Measurements from ENCODE around the gene SMURF1.

Gene SMURF1

DNA sequence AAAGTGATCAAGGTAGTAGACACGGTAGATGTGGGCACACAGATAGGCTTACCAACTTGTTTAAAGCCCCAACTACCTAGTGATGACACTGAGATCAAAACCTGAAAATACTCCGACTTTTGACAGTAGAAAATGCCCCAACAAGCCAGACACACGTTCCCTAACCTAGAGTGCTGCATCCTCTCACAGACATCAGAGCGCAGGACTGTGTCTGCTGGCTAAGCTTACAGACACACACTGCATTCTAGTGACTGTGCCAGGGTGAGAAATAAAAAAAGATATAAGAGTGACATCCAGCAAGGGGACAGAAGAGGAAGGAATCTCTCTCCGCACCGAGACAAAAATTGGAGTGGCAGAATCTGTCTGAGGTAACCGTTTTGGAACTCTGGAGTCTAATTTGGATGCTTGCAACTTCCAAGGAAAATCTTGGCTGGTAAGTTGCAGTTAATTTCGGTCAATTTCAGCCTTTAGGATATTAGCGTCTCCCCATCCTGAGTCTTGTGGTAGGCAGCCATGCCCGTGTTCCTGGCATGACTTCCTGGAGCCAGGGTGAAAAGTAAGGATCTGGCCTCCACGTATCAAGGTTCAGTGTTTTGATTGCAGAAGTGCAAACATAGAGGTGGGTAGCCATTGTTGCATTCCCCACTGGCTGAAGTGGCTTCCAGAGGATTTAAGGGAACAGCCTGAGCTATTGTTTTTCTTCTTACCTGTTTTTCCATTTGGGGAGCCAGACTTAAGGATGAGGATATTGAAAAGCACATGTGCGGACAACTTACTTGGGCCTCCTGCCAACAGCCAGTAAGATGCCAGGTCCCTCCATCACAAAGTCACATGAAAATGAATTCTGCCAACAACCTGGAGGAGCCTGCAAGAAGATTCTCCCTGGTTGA, 124.1 kb downstream of the SMURF1 start:
- no peaks in the 10 kb centered on the region for H3K79me2 ChIP-seq (ENCODE audit: insufficient read depth, low read length)
- no peak overlapping the region for H3K9ac ChIP-seq (ENCODE audit: low read length)
- H3K4me1 ChIP-seq (ENCODE audit: insufficient read depth, low read length, severe bottlenecking): no peaks in the 10 kb centered on the region
- no peaks in the 10 kb centered on the region for H3K27me3 ChIP-seq (ENCODE audit: insufficient read depth, low read length)
- TF ChIP-seq, protein P1, sequence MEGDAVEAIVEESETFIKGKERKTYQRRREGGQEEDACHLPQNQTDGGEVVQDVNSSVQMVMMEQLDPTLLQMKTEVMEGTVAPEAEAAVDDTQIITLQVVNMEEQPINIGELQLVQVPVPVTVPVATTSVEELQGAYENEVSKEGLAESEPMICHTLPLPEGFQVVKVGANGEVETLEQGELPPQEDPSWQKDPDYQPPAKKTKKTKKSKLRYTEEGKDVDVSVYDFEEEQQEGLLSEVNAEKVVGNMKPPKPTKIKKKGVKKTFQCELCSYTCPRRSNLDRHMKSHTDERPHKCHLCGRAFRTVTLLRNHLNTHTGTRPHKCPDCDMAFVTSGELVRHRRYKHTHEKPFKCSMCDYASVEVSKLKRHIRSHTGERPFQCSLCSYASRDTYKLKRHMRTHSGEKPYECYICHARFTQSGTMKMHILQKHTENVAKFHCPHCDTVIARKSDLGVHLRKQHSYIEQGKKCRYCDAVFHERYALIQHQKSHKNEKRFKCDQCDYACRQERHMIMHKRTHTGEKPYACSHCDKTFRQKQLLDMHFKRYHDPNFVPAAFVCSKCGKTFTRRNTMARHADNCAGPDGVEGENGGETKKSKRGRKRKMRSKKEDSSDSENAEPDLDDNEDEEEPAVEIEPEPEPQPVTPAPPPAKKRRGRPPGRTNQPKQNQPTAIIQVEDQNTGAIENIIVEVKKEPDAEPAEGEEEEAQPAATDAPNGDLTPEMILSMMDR (IDR thresholded peaks at IDR 0.05; ENCODE audit: low read length): no peak
- TF ChIP-seq EZH2 (IDR thresholded peaks at IDR 0.05; ENCODE audit: borderline replicate concordance, low read length): no peak
- H3K36me3 ChIP-seq (ENCODE audit: insufficient read depth, low read length): peaks cover 56% of the 10 kb centered on the region
- H2AFZ ChIP-seq (ENCODE audit: low read length): no peak overlapping the region
- H3F3A ChIP-seq (ENCODE audit: insufficient read depth, low read length): 0 out of 2 replicates have a peak, but pooled peaks cover 2% of the 10 kb centered on the region
- H3K27ac ChIP-seq (ENCODE audit: low read depth, low read length, poor library complexity, severe bottlenecking): no peak overlapping the region
- no peaks in the 10 kb centered on the region for H3K9me2 ChIP-seq (ENCODE audit: low read depth, low read length)
- H3K4me3 ChIP-seq (ENCODE audit: low read depth, low read length, poor library complexity, severe bottlenecking): no peak overlapping the region
- H3K4me2 ChIP-seq (ENCODE audit: low read length): no peak overlapping the region
- no peaks in the 10 kb centered on the region for H3K9me3 ChIP-seq (ENCODE audit: low read length)
- H4K20me1 ChIP-seq (ENCODE audit: insufficient read depth, low read length): no peaks in the 10 kb centered on the region

DNA sequence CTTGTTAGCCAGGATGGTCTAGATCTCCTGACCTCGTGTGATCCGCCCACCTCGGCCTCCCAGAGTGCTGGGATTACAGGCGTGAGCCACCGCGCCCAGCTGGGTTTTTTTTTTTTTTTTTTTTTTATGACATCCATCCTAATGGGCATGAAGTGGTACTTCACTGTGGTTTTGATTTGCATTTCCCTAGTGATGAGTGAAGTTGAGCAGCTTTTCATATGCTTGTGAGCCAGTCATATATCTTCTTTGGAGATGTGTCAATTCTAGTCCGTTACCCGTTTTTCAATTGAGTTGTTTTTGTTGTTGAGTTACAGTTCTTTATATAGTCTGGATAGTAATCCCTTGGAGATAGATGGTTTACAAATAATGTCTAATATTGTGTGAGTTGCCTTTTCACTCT, 127.7 kb downstream of the SMURF1 start:
- no peak overlapping the region for H3K27ac ChIP-seq (ENCODE audit: low read depth, low read length, poor library complexity, severe bottlenecking)
- H3K4me1 ChIP-seq (ENCODE audit: insufficient read depth, low read length, severe bottlenecking): no peaks in the 10 kb centered on the region
- no peak overlapping the region for H2AFZ ChIP-seq (ENCODE audit: low read length)
- H4K20me1 ChIP-seq (ENCODE audit: insufficient read depth, low read length): no peaks in the 10 kb centered on the region
- H3K79me2 ChIP-seq (ENCODE audit: insufficient read depth, low read length): no peaks in the 10 kb centered on the region
- H3K27me3 ChIP-seq (ENCODE audit: insufficient read depth, low read length): no peaks in the 10 kb centered on the region
- no peak overlapping the region for H3K4me2 ChIP-seq (ENCODE audit: low read length)
- no peak overlapping the region for H3K9ac ChIP-seq (ENCODE audit: low read length)
- H3F3A ChIP-seq (ENCODE audit: insufficient read depth, low read length): 0 out of 2 replicates have a peak, but pooled peaks cover 2% of the 10 kb centered on the region
- TF ChIP-seq, protein P1 (IDR thresholded peaks at IDR 0.05; ENCODE audit: low read length): no peak
- no peak for TF ChIP-seq EZH2 (IDR thresholded peaks at IDR 0.05; ENCODE audit: borderline replicate concordance, low read length)
- H3K9me3 ChIP-seq (ENCODE audit: low read length): no peaks in the 10 kb centered on the region
- H3K36me3 ChIP-seq (ENCODE audit: insufficient read depth, low read length): peaks cover 87% of the 10 kb centered on the region
- H3K9me2 ChIP-seq (ENCODE audit: low read depth, low read length): no peaks in the 10 kb centered on the region
- H3K4me3 ChIP-seq (ENCODE audit: low read depth, low read length, poor library complexity, severe bottlenecking): no peak overlapping the region

DNA sequence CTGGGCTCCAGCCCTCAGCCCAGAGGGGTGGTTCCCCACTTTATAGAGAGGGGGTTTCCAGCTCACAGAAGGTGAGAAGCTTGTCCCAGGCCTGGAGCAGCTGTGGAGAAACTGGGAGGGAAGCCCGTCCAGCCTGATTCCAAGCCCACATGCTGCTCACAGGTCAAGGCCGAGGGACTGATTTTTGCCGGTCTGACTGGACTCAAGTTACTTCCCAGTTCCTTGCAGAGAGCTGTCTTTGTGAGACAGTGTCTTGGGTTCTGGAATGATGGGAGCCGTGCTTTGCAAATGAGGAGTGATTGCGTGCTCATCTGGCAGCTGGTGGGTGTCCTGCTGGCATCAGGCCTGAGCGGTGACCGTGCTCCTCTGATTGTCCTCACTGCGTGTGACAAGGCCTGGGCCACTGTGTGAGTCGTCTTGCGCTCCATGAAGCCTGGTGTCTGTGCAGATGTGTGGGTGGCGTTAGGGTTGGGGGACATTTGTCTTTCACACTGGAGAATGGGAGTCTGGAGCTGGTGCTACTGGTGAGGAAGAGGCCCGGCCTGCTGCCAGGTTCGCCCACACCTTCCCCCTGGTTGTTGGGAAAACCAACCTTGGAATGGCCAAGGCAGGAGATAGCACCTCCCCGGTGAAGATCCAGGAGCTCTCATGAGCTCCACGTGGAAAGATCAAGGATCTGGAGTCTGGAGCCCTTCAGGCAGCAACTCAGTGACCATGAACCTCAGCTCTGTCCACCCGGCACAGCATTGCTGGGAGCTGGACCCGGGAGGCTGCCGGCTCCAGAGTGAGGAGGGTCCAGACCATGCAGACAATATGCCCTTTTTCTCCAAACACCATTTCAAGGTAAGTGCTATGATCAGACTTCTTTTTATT, 129.6 kb downstream of the SMURF1 start:
- Histone ChIP-seq H4K20me1 (ENCODE audit: insufficient read depth, low read length) (no peaks in the 10 kb centered on the region), H3K36me3 (ENCODE audit: insufficient read depth, low read length) (peaks cover 90% of the 10 kb centered on the region), H3K4me1 (ENCODE audit: insufficient read depth, low read length, severe bottlenecking) (no peaks in the 10 kb centered on the region), H3K79me2 (ENCODE audit: insufficient read depth, low read length) (no peaks in the 10 kb centered on the region), H3K4me2 (ENCODE audit: low read length) (no peak overlapping the region), H3K4me3 (ENCODE audit: low read depth, low read length, poor library complexity, severe bottlenecking) (no peak overlapping the region), H3F3A (ENCODE audit: insufficient read depth, low read length) (no peaks in the 10 kb centered on the region), H3K27ac (ENCODE audit: low read depth, low read length, poor library complexity, severe bottlenecking) (no peak overlapping the region), H3K9me3 (ENCODE audit: low read length) (no peaks in the 10 kb centered on the region), H2AFZ (ENCODE audit: low read length) (no peak overlapping the region), H3K27me3 (ENCODE audit: insufficient read depth, low read length) (no peaks in the 10 kb centered on the region), H3K9me2 (ENCODE audit: low read depth, low read length) (no peaks in the 10 kb centered on the region), H3K9ac (ENCODE audit: low read length) (no peak overlapping the region)
- no peak for TF ChIP-seq EZH2 (IDR thresholded peaks at IDR 0.05; ENCODE audit: borderline replicate concordance, low read length)
- TF ChIP-seq, protein P1 (IDR thresholded peaks at IDR 0.05; ENCODE audit: low read length): no peak
